GM12892 (cell line): ENCODE results near the gene VPS52.
"Not testable (repeated sequence)": the region's sequence is repeated elsewhere in the genome, so short reads cannot be mapped to it uniquely, and the experiment has no call there.

ENCODE experiments used
- DNase-seq: peaks from one replicate; pipeline ENCODE4 v3.0.0; 2011; ENCODE audit not compliant: insufficient read length
- FAIRE-seq: peaks from 2 replicates; lab custom pipeline; 2011; peaks lifted over from hg19 to GRCh38; lab: Jason Lieb, UNC
- POLR2A ChIP-seq: IDR thresholded peaks from 2 replicates; pipeline ENCODE4 v1.6.1; 2011; ENCODE audit warnings: low read depth, low read length, control low read depth
- POLR2AphosphoS5 ChIP-seq: IDR thresholded peaks from 2 replicates; pipeline ENCODE4 v1.6.1; 2011; ENCODE audit warnings: low read depth, low read length, control low read depth
- TAF1 ChIP-seq: IDR thresholded peaks from 2 replicates; pipeline ENCODE4 v1.6.1; 2011; ENCODE audit warnings: low read depth, mild to moderate bottlenecking, control low read depth, low read length, borderline replicate concordance

VPS52 gene

GRCh38 chr6:33288921-33289783, 17.5 kb upstream of the VPS52 start, which contains the start of the genes PFDN6 and WDR46:
PFDN6 (plus strand) TSS chr6:33289601; CDS start chr6:33289857, 256 bp downstream.
WDR46 (minus strand) TSS chr6:33289239; CDS start chr6:33289170, 69 bp downstream.
- DNase-seq (peak; percentile 95), FAIRE-seq (peak; percentile 92)
- peak; percentile 73; the same call in 1 of the 2 replicates for TF ChIP-seq POLR2A
- TF ChIP-seq POLR2AphosphoS5: peak; percentile 71
- TF ChIP-seq TAF1: peak; percentile 66; the same call in 1 of the 2 replicates

- DNase-seq (no peak), FAIRE-seq (no peak)
- TF ChIP-seq TAF1: no peak
- no peak for TF ChIP-seq POLR2AphosphoS5
- TF ChIP-seq POLR2A: no peak
Measured at GRCh38 chr6:33288141-33288920, 16.7 kb upstream of the VPS52 start.

- no peak for FAIRE-seq
- DNase-seq: no peak
- no peak for TF ChIP-seq POLR2A
- TF ChIP-seq POLR2AphosphoS5: no peak
- no peak for TF ChIP-seq TAF1
Measured at GRCh38 chr6:33286946-33287914, 15.6 kb upstream of the VPS52 start.

- DNase-seq, FAIRE-seq: not testable (repeated sequence)
Measured at GRCh38 chr6:33285214-33285613, 13.5 kb upstream of the VPS52 start.

- no peak for TF ChIP-seq POLR2AphosphoS5
- no peak for TF ChIP-seq POLR2A
- no peak for TF ChIP-seq TAF1
- FAIRE-seq (no peak), DNase-seq (no peak)
Measured at GRCh38 chr6:33280539-33280938, 8.9 kb upstream of the VPS52 start.

- no peak for DNase-seq
- no peak for TF ChIP-seq TAF1
- no peak for TF ChIP-seq POLR2A
- no peak; the same call in 1 of the 2 replicates for TF ChIP-seq POLR2AphosphoS5
- FAIRE-seq: no peak
Measured at GRCh38 chr6:33279971-33280511, 8.4 kb upstream of the VPS52 start.

- TF ChIP-seq POLR2A (peak; percentile 31; the same call in 1 of the 2 replicates), POLR2AphosphoS5 (peak; percentile 39; the same call in 1 of the 2 replicates), TAF1 (no peak)
- FAIRE-seq: no peak
- DNase-seq: no peak
Measured at GRCh38 chr6:33279257-33279695, 7.6 kb upstream of the VPS52 start.

GRCh38 chr6:33278810-33279209, 7.1 kb upstream of the VPS52 start:
- FAIRE-seq: no peak
- TF ChIP-seq TAF1 (no peak), POLR2A (no peak), POLR2AphosphoS5 (no peak)

GRCh38 chr6:33278392-33278741, 6.7 kb upstream of the VPS52 start:
- no peak for TF ChIP-seq TAF1
- TF ChIP-seq POLR2AphosphoS5: no peak
- TF ChIP-seq POLR2A: no peak
- DNase-seq (no peak), FAIRE-seq (no peak)

More at GRCh38 chr6:33278810-33279209, 7.1 kb upstream of the VPS52 start:
- no peak for DNase-seq
